Left hindlimb (tissue), 1 donor: Measurements from ENCODE around the gene PRDM12.

Experiments used
- DNase-seq: peaks from one replicate; pipeline ENCODE4 v3.0.0-alpha.2; 2018

The PRDM12 gene

GRCh38 chr9:130636648-130637020 lies 27.8 kb upstream of the PRDM12 start:
- no peak for DNase-seq

- no peak for DNase-seq
These were observed 25.9 kb upstream of the PRDM12 start for GRCh38 chr9:130638284-130639123.

- DNase-seq = peak; percentile 18
These were observed 25.1 kb upstream of the PRDM12 start for GRCh38 chr9:130639124-130639765.

- peak; percentile 16 for DNase-seq
These were observed 24.4 kb upstream of the PRDM12 start for GRCh38 chr9:130639866-130640555.

- DNase-seq = no peak
These were observed 23.7 kb upstream of the PRDM12 start for GRCh38 chr9:130640681-130641080.

GRCh38 chr9:130642926-130643325 lies 21.5 kb upstream of the PRDM12 start:
- no peak for DNase-seq

- peak; percentile 4 for DNase-seq
These were observed 13.2 kb upstream of the PRDM12 start for GRCh38 chr9:130651221-130651620.

GRCh38 chr9:130651752-130652151 lies 12.6 kb upstream of the PRDM12 start:
- DNase-seq = peak; percentile 1

GRCh38 chr9:130654879-130655278 lies 9.5 kb upstream of the PRDM12 start:
- DNase-seq = peak; percentile 13

GRCh38 chr9:130658893-130659698 lies 5.3 kb upstream of the PRDM12 start:
- peak; percentile 27 for DNase-seq

- DNase-seq = peak; percentile 28
These were observed 4.6 kb upstream of the PRDM12 start for GRCh38 chr9:130659699-130660248.

- peak; percentile 24 for DNase-seq
These were observed 4.1 kb upstream of the PRDM12 start for GRCh38 chr9:130660326-130660682.

GRCh38 chr9:130660683-130661450 lies 3.5 kb upstream of the PRDM12 start:
- no peak for DNase-seq

GRCh38 chr9:130661451-130662098 lies 2.8 kb upstream of the PRDM12 start:
- DNase-seq = no peak

- DNase-seq = peak; percentile 31
These were observed 2.1 kb upstream of the PRDM12 start for GRCh38 chr9:130662099-130662969.

- DNase-seq = no peak
These were observed 1.5 kb upstream of the PRDM12 start for GRCh38 chr9:130662970-130663257.

GRCh38 chr9:130663258-130663976 lies 977 bp upstream of the PRDM12 start:
- DNase-seq = peak; percentile 39

GRCh38 chr9:130663977-130664250 lies 480 bp upstream of the PRDM12 start:
- no peak for DNase-seq

GRCh38 chr9:130665029-130665430 lies 636 bp downstream of the PRDM12 start:
- DNase-seq = peak; percentile 33
